Activated CD4-positive, alpha-beta T cell treated with anti-CD3 and anti-CD28 coated beads, Interleukin-2, amount 50 U/mL, for 16 hours (primary cell): Measurements from ENCODE around the gene RCSD1.
"Not testable (repeated sequence)": the region's sequence is repeated elsewhere in the genome, so short reads cannot be mapped to it uniquely, and the experiment has no call there.

Source experiments
- DNase-seq: peaks from one replicate; pipeline ENCODE4 v3.0.0-alpha.2; 2020

Gene RCSD1

GRCh38 chr1:167719715-167720421, 89.8 kb downstream of the RCSD1 start:
- DNase-seq, result not testable (repeated sequence)

DNA sequence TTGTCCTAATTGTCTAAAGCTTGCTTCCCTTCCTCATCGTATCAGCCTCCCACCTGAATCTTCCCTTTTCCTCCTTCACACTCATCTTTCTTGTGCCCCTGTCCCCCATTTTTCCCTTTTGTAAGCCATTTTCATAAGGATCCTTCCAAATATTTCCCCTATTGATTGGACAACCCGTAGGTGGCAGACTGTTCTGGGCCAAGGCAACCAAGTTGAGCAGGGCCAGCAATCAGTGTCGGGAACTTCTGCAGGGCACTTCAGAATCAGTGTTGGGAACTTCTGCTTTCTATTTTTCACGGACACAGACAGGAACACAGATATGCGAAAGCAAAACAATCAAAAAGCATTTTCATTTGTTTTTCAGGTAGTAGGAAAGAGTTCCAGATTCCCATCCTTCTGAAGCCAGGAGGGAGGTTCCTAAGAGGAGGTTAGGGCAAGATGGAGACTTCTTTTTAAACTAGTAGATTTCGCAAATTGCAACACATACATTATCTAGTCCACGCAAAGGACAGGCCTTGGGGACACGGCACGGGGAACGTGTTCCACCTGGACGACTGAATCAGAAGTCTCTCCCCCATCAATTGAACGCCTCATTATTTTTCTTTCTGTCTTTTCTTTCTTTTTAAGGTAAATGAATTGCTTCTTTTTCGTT, 91.1 kb downstream of the RCSD1 start:
- DNase-seq, result no peak

- peak; percentile 95 for DNase-seq
Observed at GRCh38 chr1:167721617-167722151, 91.7 kb downstream of the RCSD1 start, which contains the start of gene MPZL1. MPZL1 (plus strand) TSS chr1:167721982; CDS start chr1:167722152, 170 bp downstream.

GRCh38 chr1:167722152-167722869, 92.3 kb downstream of the RCSD1 start:
- no peak for DNase-seq

GRCh38 chr1:167722870-167723251, 92.8 kb downstream of the RCSD1 start:
- DNase-seq, result no peak

- no peak for DNase-seq
Observed at GRCh38 chr1:167723707-167724323, 93.8 kb downstream of the RCSD1 start.

GRCh38 chr1:167726008-167726407, 96.0 kb downstream of the RCSD1 start:
- DNase-seq, result no peak

- no peak for DNase-seq
Observed at GRCh38 chr1:167728818-167729410, 98.9 kb downstream of the RCSD1 start.

GRCh38 chr1:167734227-167734626, 104.2 kb downstream of the RCSD1 start:
- no peak for DNase-seq

GRCh38 chr1:167734841-167735240, 104.8 kb downstream of the RCSD1 start:
- DNase-seq, result no peak

- DNase-seq, result no peak
Observed at GRCh38 chr1:167737169-167737568, 107.1 kb downstream of the RCSD1 start.

GRCh38 chr1:167738158-167738557, 108.1 kb downstream of the RCSD1 start:
- DNase-seq, result no peak

DNA sequence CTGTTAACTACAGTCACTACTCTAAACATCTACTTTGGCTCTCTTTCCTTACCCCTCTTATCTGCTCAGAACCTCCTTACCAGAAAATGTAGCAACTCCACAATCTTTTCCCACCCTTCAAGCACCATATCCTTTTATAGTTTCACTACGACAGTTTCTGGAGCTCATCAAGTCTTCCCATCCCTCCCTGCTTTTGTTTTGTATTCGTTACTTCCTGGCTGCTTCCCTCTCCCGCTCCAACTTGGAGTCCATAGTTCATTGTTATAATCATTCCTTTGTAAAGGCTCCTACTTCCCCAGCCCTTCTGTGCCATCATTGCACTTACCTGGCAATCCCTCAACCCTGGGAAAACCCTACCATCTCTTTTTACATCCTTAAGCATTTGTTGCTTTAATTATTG, 109.7 kb downstream of the RCSD1 start:
- DNase-seq, result no peak

GRCh38 chr1:167741103-167741502, 111.1 kb downstream of the RCSD1 start:
- not testable (repeated sequence) for DNase-seq

DNA sequence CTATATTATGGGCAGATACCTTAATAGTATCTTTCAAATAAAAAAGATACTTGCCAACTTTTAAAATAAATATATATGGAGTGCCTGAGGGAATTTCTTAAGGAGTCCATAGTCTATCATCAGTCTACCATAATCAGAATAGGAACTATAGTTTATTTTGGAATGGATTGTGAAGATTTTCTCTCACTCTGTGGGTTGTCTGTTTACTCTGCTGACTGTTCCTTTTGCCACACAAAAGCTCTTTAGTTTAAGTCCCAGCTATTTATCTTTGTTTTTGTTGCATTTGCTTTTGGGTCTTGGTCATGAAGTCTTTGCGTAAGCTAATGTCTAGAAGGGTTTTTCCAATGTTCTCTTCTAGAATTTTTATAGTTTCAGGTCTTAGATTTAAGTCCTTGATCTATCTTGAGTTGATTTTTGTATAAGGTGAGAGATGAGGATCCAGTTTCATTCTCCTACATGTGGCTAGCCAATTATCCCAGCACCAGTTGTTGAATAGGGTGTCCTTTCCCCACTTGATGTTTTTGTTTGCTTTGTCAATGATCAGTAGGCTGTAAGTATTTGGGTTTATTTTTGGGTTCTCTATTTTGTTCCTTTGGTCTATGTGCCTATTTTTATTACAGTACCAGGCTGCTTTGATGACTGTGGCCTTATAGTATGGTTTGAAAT, 112.5 kb downstream of the RCSD1 start:
- DNase-seq, result not testable (repeated sequence)

- no peak for DNase-seq
Observed at GRCh38 chr1:167744901-167745300, 114.9 kb downstream of the RCSD1 start.

GRCh38 chr1:167746013-167746672, 116.1 kb downstream of the RCSD1 start:
- DNase-seq, result no peak

DNA sequence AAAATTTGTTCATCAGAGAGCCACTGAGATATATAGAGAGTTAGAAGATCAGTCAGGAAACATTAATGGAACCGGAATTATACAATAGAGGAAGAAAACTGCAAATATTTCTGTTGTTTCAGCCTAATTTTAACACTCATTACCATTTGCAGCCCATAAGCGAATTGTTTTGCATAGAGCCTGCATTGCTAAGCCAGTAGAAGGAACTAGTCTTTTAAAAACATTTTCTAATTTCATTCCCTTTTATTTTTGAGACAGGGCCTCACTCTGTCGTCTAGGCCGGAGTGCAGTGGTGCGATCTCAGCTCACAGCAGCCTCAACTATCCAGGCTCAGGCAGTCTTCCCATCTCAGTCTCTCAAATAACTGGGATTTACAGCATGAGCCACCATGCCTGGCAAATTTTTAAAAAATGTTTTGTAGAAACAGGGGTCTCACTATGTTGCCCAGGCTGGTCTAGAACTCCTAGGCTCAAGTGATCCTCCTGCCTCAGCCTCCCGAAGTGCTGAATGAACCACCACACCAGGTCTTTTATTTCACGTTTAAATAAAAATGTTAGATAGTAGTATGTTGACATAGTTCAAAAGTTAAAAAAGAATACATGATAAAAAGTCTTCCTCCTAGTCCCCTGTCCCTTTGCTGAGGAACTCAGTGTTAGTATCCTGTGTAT, 117.1 kb downstream of the RCSD1 start:
- DNase-seq, result no peak

- no peak for DNase-seq
Observed at GRCh38 chr1:167747988-167748387, 118.0 kb downstream of the RCSD1 start.

GRCh38 chr1:167748906-167749305, 118.9 kb downstream of the RCSD1 start:
- DNase-seq, result no peak

DNA sequence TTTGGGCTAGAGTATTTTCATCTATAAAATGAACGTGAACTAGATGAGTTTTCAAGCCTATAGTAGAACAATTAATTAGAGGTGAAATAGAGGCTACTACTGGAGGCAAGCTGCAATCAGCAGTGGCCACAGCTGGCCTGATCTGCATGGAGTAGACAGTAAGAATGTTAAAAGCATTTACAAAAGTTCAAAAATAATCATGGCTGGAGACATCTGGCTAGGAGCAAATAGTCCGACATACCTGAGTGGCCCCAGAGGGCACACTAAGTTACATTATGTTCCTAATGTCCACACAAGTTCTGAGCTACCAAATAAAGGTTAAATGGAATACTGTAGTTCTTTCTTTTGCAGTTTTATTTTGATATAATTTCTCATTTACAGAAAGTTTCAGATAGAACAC, 119.7 kb downstream of the RCSD1 start:
- DNase-seq, result no peak
